H9 (cell line): ENCODE measurements around the gene BCO1. TPM values are rescaled to one million over a fixed set of nuclear protein-coding genes. Genes with fewer than 3 reads are reported as not detected.

Experiments used
- DNase-seq: peaks from one replicate; pipeline ENCODE4 v3.0.0-alpha.2; 2017
- H2AFZ ChIP-seq: one replicate; pipeline ENCODE4 v1.6.1; 2013; ENCODE audit warnings: mild to moderate bottlenecking, low read length, control low read depth, moderate library complexity
- H2AK5ac ChIP-seq: 2 replicates; pipeline ENCODE4 v1.6.1; 2013; ENCODE audit warnings: low read length, control low read depth, mixed read lengths; ENCODE audit not compliant: insufficient read length
- H2BK120ac ChIP-seq: one replicate; pipeline ENCODE4 v1.6.1; 2013; ENCODE audit warnings: low read depth, mild to moderate bottlenecking, low read length, control low read depth, inconsistent platforms; ENCODE audit not compliant: poor library complexity, severe bottlenecking
- H2BK12ac ChIP-seq: 2 replicates; pipeline ENCODE4 v1.6.1; 2013; ENCODE audit warnings: low read length, control low read depth, mixed read lengths, low read depth; ENCODE audit not compliant: insufficient read length
- H2BK15ac ChIP-seq: 2 replicates; pipeline ENCODE4 v1.6.1; 2013; ENCODE audit warnings: low read depth, low read length, control low read depth
- H2BK20ac ChIP-seq: one replicate; pipeline ENCODE4 v1.6.1; 2013; ENCODE audit warnings: low read depth, mild to moderate bottlenecking, low read length, control low read depth, inconsistent platforms; ENCODE audit not compliant: poor library complexity, severe bottlenecking
- H2BK5ac ChIP-seq: 2 replicates; pipeline ENCODE4 v1.6.1; 2013; ENCODE audit warnings: low read length, control low read depth, mixed read lengths; ENCODE audit not compliant: insufficient read length
- H3K14ac ChIP-seq: 2 replicates; pipeline ENCODE4 v1.6.1; 2013; ENCODE audit warnings: low read length, control low read depth; ENCODE audit not compliant: insufficient read depth
- H3K18ac ChIP-seq: 2 replicates; pipeline ENCODE4 v1.6.1; 2013; ENCODE audit warnings: low read depth, mild to moderate bottlenecking, mixed read lengths, low read length, control low read depth; ENCODE audit not compliant: insufficient read length
- H3K23ac ChIP-seq: 2 replicates; pipeline ENCODE4 v1.6.1; 2013; ENCODE audit warnings: low read length, control low read depth, mixed read lengths, low read depth; ENCODE audit not compliant: insufficient read length
- H3K23me2 ChIP-seq: 2 replicates; pipeline ENCODE4 v1.6.1; 2013; ENCODE audit warnings: low read depth, mild to moderate bottlenecking, mixed read lengths, low read length, control low read depth; ENCODE audit not compliant: insufficient read length, poor library complexity, severe bottlenecking
- H3K27ac ChIP-seq: 2 replicates; pipeline ENCODE4 v1.5.1; 2013; ENCODE audit warnings: low read length, control low read depth, mixed read lengths, low read depth; ENCODE audit not compliant: insufficient read length
- H3K27me3 ChIP-seq: 2 replicates; pipeline ENCODE4 v1.6.1; 2013; ENCODE audit warnings: low read length, control low read depth, inconsistent platforms; ENCODE audit not compliant: insufficient read depth
- H3K4ac ChIP-seq: 2 replicates; pipeline ENCODE4 v1.6.1; 2013; ENCODE audit warnings: low read depth, mild to moderate bottlenecking, control low read depth, inconsistent platforms, low read length, moderate library complexity
- H3K4me1 ChIP-seq: 2 replicates; pipeline ENCODE4 v1.6.1; 2013; ENCODE audit warnings: low read length, control low read depth, inconsistent platforms; ENCODE audit not compliant: insufficient read depth
- H3K4me2 ChIP-seq: 2 replicates; pipeline ENCODE4 v1.6.1; 2013; ENCODE audit warnings: low read length, control low read depth, mixed read lengths; ENCODE audit not compliant: insufficient read length, insufficient read depth
- H3K56ac ChIP-seq: 2 replicates; pipeline ENCODE4 v1.6.1; 2013; ENCODE audit warnings: low read depth, mild to moderate bottlenecking, mixed read lengths, low read length, control low read depth; ENCODE audit not compliant: insufficient read length
- H3K79me1 ChIP-seq: 2 replicates; pipeline ENCODE4 v1.6.1; 2013; ENCODE audit warnings: low read depth, mild to moderate bottlenecking, moderate library complexity, low read length, control low read depth, inconsistent platforms; ENCODE audit not compliant: insufficient read depth, poor library complexity, severe bottlenecking
- H3K79me2 ChIP-seq: 2 replicates; pipeline ENCODE4 v1.6.1; 2013; ENCODE audit warnings: low read length, control low read depth, inconsistent platforms; ENCODE audit not compliant: insufficient read depth
- H3K9ac ChIP-seq: 2 replicates; pipeline ENCODE4 v1.6.1; 2013; ENCODE audit warnings: low read length, control low read depth, mixed read lengths; ENCODE audit not compliant: insufficient read length; ENCODE audit errors: extremely low read depth
- H3K9me3 ChIP-seq: one replicate; pipeline ENCODE4 v1.6.1; 2013; ENCODE audit warnings: low read depth, low read length, inconsistent platforms; ENCODE audit not compliant: control insufficient read depth
- H3T11ph ChIP-seq: one replicate; pipeline ENCODE4 v1.6.1; 2013; ENCODE audit warnings: mild to moderate bottlenecking, low read length, control low read depth, inconsistent platforms
- H4K20me1 ChIP-seq: one replicate; pipeline ENCODE4 v1.6.1; 2013; ENCODE audit not compliant: control insufficient read depth, insufficient read length, insufficient read depth
- H4K5ac ChIP-seq: 2 replicates; pipeline ENCODE4 v1.6.1; 2013; ENCODE audit warnings: low read depth, mild to moderate bottlenecking, mixed read lengths, low read length, control low read depth; ENCODE audit not compliant: insufficient read length
- H4K8ac ChIP-seq: replicated peaks from 2 replicates; pipeline ENCODE4 v1.6.1; 2013; ENCODE audit warnings: low read length, control low read depth, mixed read lengths, low read depth; ENCODE audit not compliant: insufficient read length
- H4K91ac ChIP-seq: 2 replicates; pipeline ENCODE4 v1.6.1; 2013; ENCODE audit warnings: low read depth, mild to moderate bottlenecking, moderate library complexity, mixed read lengths, low read length, control low read depth; ENCODE audit not compliant: insufficient read length
- H3K27ac Mint-ChIP-seq, 3 experiments: 2 replicates in 2 of 3; 3 replicates in 1 of 3; pipeline ENCODE4 v1.8.0; 2020 to 2021; ENCODE audit warnings: mixed read lengths in 3 of 3, mild to moderate bottlenecking in 1 of 3, moderate library complexity in 1 of 3
- H3K27me3 Mint-ChIP-seq: 2 replicates; pipeline ENCODE4 v1.8.0; 2021; ENCODE audit warnings: low read depth, mild to moderate bottlenecking, moderate library complexity, mixed read lengths
- H3K36me3 Mint-ChIP-seq, 3 experiments: 2 replicates in 2 of 3; 3 replicates in 1 of 3; pipeline ENCODE4 v1.8.0; 2020 to 2021; ENCODE audit warnings: low read depth in 3 of 3, mixed read lengths in 3 of 3; ENCODE audit not compliant: insufficient read depth in 1 of 3
- H3K4me1 Mint-ChIP-seq, 2 experiments: 2 replicates each; pipeline ENCODE4 v1.8.0; 2020; ENCODE audit warnings: mixed read lengths in 2 of 2
- H3K4me3 Mint-ChIP-seq, 2 experiments: 2 replicates in 1 of 2; 3 replicates in 1 of 2; pipeline ENCODE4 v1.8.0; 2020 to 2021; ENCODE audit warnings: mild to moderate bottlenecking in 2 of 2, mixed read lengths in 2 of 2, moderate library complexity in 1 of 2
- H3K9me3 Mint-ChIP-seq, 2 experiments: 2 replicates in 1 of 2; 3 replicates in 1 of 2; pipeline ENCODE4 v1.8.0; 2020; ENCODE audit warnings: mild to moderate bottlenecking in 2 of 2, mixed read lengths in 2 of 2, moderate library complexity in 1 of 2
- CTCF ChIP-seq: fragments of 200-600 bp; sonication (generic); conservative IDR thresholded peaks from 3 replicates; pipeline ENCODE4 v1.8.0; 2021; ENCODE audit warnings: antibody characterized with exemption, mild to moderate bottlenecking
- WGBS: extraction: QIAGEN DNeasy Blood & Tissue Kit; methylation state at CpG from one replicate; pipeline ENCODE4 v1.1.7; 2013; ENCODE audit warnings: missing lambda C conversion rate, low lambda C conversion rate, mixed read lengths; ENCODE audit not compliant: insufficient read length; ENCODE audit errors: extremely low coverage; 5-methylcytosine and 5-hydroxymethylcytosine counted together
- total RNA-seq: library from RNA; stranded (reverse); gene quantifications from 2 replicates; pipeline ENCODE4 v1.2.1, GENCODE V29; 2021

The BCO1 gene
- total RNA-seq, 1 experiment from 2014 or later = not detected

GRCh38 chr16:81220349-81220748 is 18.1 kb upstream of the BCO1 start:
- Histone ChIP-seq H2BK5ac (no peak overlapping the region), H4K20me1 (no peaks in the 10 kb centered on the region), H3K27ac (no peak overlapping the region), H2AFZ (no peak overlapping the region), H3K4me2 (no peak overlapping the region), H3K27me3 (no peaks in the 10 kb centered on the region), H2BK120ac (no peak overlapping the region), H4K91ac (no peak overlapping the region), H4K8ac (no peak overlapping the region), H3K9ac (no peak overlapping the region), H3K79me1 (no peaks in the 10 kb centered on the region), H3K23me2 (no peaks in the 10 kb centered on the region), H3K23ac (no peak overlapping the region), H2BK15ac (no peak overlapping the region), H3T11ph (no peak overlapping the region), H3K4ac (no peak overlapping the region), H2BK20ac (no peak overlapping the region), H3K56ac (no peak overlapping the region), H3K79me2 (no peaks in the 10 kb centered on the region), H2AK5ac (no peak overlapping the region), H4K5ac (no peak overlapping the region), H3K4me1 (no peaks in the 10 kb centered on the region), H3K18ac (no peak overlapping the region), H3K9me3 (no peaks in the 10 kb centered on the region), H3K14ac (no peak overlapping the region), H2BK12ac (no peak overlapping the region)
- H3K4me3 Mint-ChIP-seq = no peak overlapping the region
- DNase-seq = no peak
- H3K27me3 Mint-ChIP-seq = no peaks in the 10 kb centered on the region; the same call in 1 of the 2 replicates
- no peak for TF ChIP-seq CTCF
- no peak overlapping the region for H3K27ac Mint-ChIP-seq
- peaks cover 4 to 5% of the 10 kb centered on the region in 2 experiments for H3K4me1 Mint-ChIP-seq
- no CpG with 5 or more reads among the region's 9 CpGs for WGBS
- H3K36me3 Mint-ChIP-seq = no peaks in the 10 kb centered on the region
- H3K9me3 Mint-ChIP-seq = no peaks in the 10 kb centered on the region
